ENCODE measurements around the gene UBP1. TPM values are rescaled to one million over a fixed set of nuclear protein-coding genes. Genes with fewer than 3 reads are reported as not detected.

Gene UBP1
- total RNA-seq, 1 donor from 2014 or later = 62.9 TPM

DNA sequence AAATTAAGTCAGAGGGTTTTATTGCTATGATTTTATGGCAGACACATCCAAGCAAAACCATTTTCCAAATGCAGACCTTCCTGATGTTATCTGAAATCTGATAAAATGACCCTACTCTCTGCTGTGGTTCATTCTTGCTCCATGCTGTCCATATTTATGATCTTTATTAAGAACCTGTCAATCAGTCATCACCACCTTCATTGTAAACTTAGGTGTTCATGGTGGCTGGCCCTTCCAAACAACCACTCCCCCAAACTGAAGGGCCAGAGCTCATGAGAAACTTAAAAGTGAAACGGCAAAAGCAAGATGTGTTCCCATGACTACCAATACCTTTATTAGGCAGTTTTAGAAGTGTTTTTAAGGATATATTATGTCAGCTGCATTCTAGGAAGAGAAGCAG is 53.6 kb downstream of the UBP1 start:
- DNase-seq (no peak), ATAC-seq (no peak)
- H3K9me3 ChIP-seq = no peaks in the 10 kb centered on the region
- TF ChIP-seq, protein P1, sequence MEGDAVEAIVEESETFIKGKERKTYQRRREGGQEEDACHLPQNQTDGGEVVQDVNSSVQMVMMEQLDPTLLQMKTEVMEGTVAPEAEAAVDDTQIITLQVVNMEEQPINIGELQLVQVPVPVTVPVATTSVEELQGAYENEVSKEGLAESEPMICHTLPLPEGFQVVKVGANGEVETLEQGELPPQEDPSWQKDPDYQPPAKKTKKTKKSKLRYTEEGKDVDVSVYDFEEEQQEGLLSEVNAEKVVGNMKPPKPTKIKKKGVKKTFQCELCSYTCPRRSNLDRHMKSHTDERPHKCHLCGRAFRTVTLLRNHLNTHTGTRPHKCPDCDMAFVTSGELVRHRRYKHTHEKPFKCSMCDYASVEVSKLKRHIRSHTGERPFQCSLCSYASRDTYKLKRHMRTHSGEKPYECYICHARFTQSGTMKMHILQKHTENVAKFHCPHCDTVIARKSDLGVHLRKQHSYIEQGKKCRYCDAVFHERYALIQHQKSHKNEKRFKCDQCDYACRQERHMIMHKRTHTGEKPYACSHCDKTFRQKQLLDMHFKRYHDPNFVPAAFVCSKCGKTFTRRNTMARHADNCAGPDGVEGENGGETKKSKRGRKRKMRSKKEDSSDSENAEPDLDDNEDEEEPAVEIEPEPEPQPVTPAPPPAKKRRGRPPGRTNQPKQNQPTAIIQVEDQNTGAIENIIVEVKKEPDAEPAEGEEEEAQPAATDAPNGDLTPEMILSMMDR (IDR thresholded peaks at IDR 0.05) = no peak
- H3K4me1 ChIP-seq = no peaks in the 10 kb centered on the region
- intact Hi-C loops (cut with DNase I) = no loop called here
- peaks cover 75% of the 10 kb centered on the region for H3K36me3 ChIP-seq
- H3K27me3 ChIP-seq = no peaks in the 10 kb centered on the region
- H3K27ac ChIP-seq = no peak overlapping the region
- no peak overlapping the region for H3K4me3 ChIP-seq

DNA sequence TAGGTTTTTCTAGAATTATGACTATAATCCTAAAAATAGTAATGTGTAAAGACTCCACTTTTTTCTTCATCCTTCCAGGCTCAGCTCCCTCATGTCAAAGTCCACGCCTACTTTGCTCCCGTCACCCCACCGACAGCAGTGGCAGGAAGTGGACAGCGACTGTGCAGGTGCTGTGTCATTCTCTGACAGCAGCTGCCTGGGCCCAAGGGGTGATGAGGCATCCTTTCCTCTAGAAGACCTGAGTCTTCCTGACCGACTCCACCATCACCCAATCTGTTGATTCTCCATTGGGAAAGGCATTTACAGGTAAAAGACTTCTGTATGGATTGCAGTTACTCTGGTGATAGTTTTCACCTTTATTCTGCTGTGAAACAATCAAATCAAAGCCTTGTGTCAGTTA is 54.8 kb downstream of the UBP1 start:
- H3K27ac ChIP-seq = no peak overlapping the region
- H3K27me3 ChIP-seq = no peaks in the 10 kb centered on the region
- no peaks in the 10 kb centered on the region for H3K4me1 ChIP-seq
- no peak overlapping the region for H3K4me3 ChIP-seq
- DNase-seq (no peak), ATAC-seq (no peak)
- peaks cover 65% of the 10 kb centered on the region for H3K36me3 ChIP-seq
- intact Hi-C loops (cut with DNase I) = no loop called here
- no peaks in the 10 kb centered on the region for H3K9me3 ChIP-seq
- TF ChIP-seq, protein P1 (IDR thresholded peaks at IDR 0.05) = no peak

GRCh38 chr3:33383951-33384350 is 56.3 kb downstream of the UBP1 start:
- H3K4me3 ChIP-seq = no peak overlapping the region
- intact Hi-C loops (cut with DNase I) = no loop called here
- H3K36me3 ChIP-seq = peaks cover 50% of the 10 kb centered on the region
- no peaks in the 10 kb centered on the region for H3K4me1 ChIP-seq
- TF ChIP-seq, protein P1 (IDR thresholded peaks at IDR 0.05) = no peak
- H3K27ac ChIP-seq = no peak overlapping the region
- DNase-seq (no peak), ATAC-seq (no peak)
- H3K27me3 ChIP-seq = no peaks in the 10 kb centered on the region
- H3K9me3 ChIP-seq = no peaks in the 10 kb centered on the region

DNA sequence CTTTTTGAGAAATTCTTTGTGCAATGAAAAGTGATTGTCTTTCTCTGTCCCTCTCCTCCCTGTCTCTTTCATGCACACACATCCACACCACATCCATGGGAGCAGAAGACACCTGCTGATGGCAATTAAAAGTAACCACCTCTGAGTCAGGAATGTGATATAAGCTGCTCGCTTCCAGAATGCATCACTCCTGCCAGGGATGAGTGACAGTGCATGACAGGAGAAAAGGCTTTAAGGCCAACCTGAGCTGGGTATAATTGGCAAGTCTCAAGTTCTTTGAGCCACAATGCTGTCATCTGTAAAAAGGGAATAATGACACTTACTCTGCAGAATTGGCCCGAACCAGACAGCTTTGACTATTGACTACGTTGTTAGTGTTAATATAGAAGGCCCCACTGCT is 59.6 kb downstream of the UBP1 start:
- ATAC-seq = no peak
- no peak overlapping the region for H3K27ac ChIP-seq
- TF ChIP-seq, protein P1 (IDR thresholded peaks at IDR 0.05) = no peak
- intact Hi-C loops (cut with DNase I) = no loop called here
- H3K4me3 ChIP-seq = no peak overlapping the region
- no peaks in the 10 kb centered on the region for H3K27me3 ChIP-seq
- no peaks in the 10 kb centered on the region for H3K9me3 ChIP-seq
- no peak for DNase-seq
- peaks cover 18% of the 10 kb centered on the region for H3K36me3 ChIP-seq
- H3K4me1 ChIP-seq = no peaks in the 10 kb centered on the region

GRCh38 chr3:33377931-33378330 is 62.3 kb downstream of the UBP1 start:
- ATAC-seq = peak; percentile 21

More at GRCh38 chr3:33377931-33378330, 62.3 kb downstream of the UBP1 start:
- peaks cover 3% of the 10 kb centered on the region for H3K4me1 ChIP-seq
- H3K27me3 ChIP-seq = no peaks in the 10 kb centered on the region
- no peaks in the 10 kb centered on the region for H3K9me3 ChIP-seq
- peaks cover 13% of the 10 kb centered on the region for H3K36me3 ChIP-seq
- H3K27ac ChIP-seq = no peak overlapping the region
- DNase-seq = no peak
- TF ChIP-seq, protein P1 (IDR thresholded peaks at IDR 0.05) = no peak
- intact Hi-C loops (cut with DNase I) = no loop called here
- no peak overlapping the region for H3K4me3 ChIP-seq
